WTC11 (cell line): ENCODE results near the gene LRTM1.

Source experiments
- CREM ChIP-seq: sonication (generic); formaldehyde crosslinking; IDR thresholded peaks from 2 replicates; pipeline ENCODE4 v1.8.1; 2022; ENCODE audit warnings: mild to moderate bottlenecking, missing genetic modification reagents, moderate library complexity
- GRHL2 ChIP-seq: fragments of 250-450 bp; sonication (Bioruptor Pico); IDR thresholded peaks from 2 replicates; pipeline ENCODE4 v1.8.0; 2022; ENCODE audit warnings: mild to moderate bottlenecking, moderate library complexity; ENCODE audit not compliant: insufficient replicate concordance, severe bottlenecking
- MXD4 ChIP-seq: fragments of 250-450 bp; sonication (Bioruptor Pico); IDR thresholded peaks from 2 replicates; pipeline ENCODE4 v1.8.0; 2021; ENCODE audit warnings: mild to moderate bottlenecking, moderate library complexity, borderline replicate concordance
- TEAD4 ChIP-seq: sonication (generic); formaldehyde crosslinking; IDR thresholded peaks from 2 replicates; pipeline ENCODE4 v1.8.0; 2022; ENCODE audit warnings: mild to moderate bottlenecking, missing genetic modification reagents
- TF ChIP-seq, protein P1 (sequence below): sonication (generic); formaldehyde crosslinking; IDR thresholded peaks from 2 replicates; pipeline ENCODE4 v1.8.0; 2022; ENCODE audit warnings: mild to moderate bottlenecking, missing genetic modification reagents
- TF ChIP-seq, protein P2 (sequence below): fragments of 200-600 bp; IDR thresholded peaks from 2 replicates; pipeline ENCODE4 v1.8.0; 2022; ENCODE audit warnings: antibody characterized with exemption
- TF ChIP-seq, protein P3 (sequence below): sonication (generic); formaldehyde crosslinking; IDR thresholded peaks from 2 replicates; pipeline ENCODE4 v1.8.1; 2023; ENCODE audit warnings: mild to moderate bottlenecking, missing genetic modification reagents, moderate library complexity
- TF ChIP-seq, protein P4 (sequence below): sonication (generic); formaldehyde crosslinking; IDR thresholded peaks from 2 replicates; pipeline ENCODE4 v1.8.1; 2022; ENCODE audit warnings: mild to moderate bottlenecking, moderate library complexity, missing genetic modification reagents

DNA sequence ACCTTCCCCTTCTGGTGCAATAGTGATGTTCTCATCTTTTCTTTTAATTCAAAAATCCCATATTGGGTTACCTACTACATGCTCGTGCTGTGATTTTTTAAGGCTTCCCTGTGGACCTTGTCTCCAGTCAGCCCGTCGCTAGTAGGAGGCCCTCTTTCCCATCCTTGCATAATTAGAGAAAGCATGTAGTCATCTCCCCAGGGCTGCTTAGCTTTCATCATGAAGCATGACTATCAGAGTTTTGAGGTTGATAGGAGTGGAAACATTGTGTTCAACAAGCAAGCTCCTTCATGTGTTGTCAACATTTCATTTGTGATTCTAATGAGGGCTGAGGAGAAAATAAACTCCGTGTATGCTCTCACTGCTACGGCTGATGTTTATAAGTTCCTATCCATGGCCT, 8.7 kb upstream of the LRTM1 start:
- TF ChIP-seq MXD4 (no peak), GRHL2 (CRISPR knock-in tag) (no peak), TEAD4 (no peak), CREM (CRISPR knock-in tag) (no peak)
- TF ChIP-seq, protein P1, sequence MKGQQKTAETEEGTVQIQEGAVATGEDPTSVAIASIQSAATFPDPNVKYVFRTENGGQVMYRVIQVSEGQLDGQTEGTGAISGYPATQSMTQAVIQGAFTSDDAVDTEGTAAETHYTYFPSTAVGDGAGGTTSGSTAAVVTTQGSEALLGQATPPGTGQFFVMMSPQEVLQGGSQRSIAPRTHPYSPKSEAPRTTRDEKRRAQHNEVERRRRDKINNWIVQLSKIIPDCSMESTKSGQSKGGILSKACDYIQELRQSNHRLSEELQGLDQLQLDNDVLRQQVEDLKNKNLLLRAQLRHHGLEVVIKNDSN (CRISPR knock-in tag): no peak
- TF ChIP-seq, protein P2, sequence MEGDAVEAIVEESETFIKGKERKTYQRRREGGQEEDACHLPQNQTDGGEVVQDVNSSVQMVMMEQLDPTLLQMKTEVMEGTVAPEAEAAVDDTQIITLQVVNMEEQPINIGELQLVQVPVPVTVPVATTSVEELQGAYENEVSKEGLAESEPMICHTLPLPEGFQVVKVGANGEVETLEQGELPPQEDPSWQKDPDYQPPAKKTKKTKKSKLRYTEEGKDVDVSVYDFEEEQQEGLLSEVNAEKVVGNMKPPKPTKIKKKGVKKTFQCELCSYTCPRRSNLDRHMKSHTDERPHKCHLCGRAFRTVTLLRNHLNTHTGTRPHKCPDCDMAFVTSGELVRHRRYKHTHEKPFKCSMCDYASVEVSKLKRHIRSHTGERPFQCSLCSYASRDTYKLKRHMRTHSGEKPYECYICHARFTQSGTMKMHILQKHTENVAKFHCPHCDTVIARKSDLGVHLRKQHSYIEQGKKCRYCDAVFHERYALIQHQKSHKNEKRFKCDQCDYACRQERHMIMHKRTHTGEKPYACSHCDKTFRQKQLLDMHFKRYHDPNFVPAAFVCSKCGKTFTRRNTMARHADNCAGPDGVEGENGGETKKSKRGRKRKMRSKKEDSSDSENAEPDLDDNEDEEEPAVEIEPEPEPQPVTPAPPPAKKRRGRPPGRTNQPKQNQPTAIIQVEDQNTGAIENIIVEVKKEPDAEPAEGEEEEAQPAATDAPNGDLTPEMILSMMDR: no peak
- TF ChIP-seq, protein P3, sequence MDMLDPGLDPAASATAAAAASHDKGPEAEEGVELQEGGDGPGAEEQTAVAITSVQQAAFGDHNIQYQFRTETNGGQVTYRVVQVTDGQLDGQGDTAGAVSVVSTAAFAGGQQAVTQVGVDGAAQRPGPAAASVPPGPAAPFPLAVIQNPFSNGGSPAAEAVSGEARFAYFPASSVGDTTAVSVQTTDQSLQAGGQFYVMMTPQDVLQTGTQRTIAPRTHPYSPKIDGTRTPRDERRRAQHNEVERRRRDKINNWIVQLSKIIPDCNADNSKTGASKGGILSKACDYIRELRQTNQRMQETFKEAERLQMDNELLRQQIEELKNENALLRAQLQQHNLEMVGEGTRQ: no peak
- TF ChIP-seq, protein P4, sequence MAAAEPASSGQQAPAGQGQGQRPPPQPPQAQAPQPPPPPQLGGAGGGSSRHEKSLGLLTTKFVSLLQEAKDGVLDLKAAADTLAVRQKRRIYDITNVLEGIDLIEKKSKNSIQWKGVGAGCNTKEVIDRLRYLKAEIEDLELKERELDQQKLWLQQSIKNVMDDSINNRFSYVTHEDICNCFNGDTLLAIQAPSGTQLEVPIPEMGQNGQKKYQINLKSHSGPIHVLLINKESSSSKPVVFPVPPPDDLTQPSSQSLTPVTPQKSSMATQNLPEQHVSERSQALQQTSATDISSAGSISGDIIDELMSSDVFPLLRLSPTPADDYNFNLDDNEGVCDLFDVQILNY (CRISPR knock-in tag): no peak
